Cardiac fibroblast (primary cell): ENCODE results near the gene FN3K.

Experiments
- DNase-seq, 2 donors: peaks; one replicate each; pipeline versions ENCODE4 v3.0.0 to v3.0.0-alpha.2; 2010; ENCODE audit warnings: low read depth in 2 of 2
- H3K4me3 ChIP-seq, 2 donors: replicated peaks in 1 of 2; 1 replicate in 1 of 2; 2 replicates in 1 of 2; pipeline ENCODE4 v1.5.1; 2011; ENCODE audit warnings: low read depth in 2 of 2, low read length in 2 of 2, mild to moderate bottlenecking in 2 of 2, moderate library complexity in 1 of 2
- TF ChIP-seq, protein P1 (sequence below): IDR thresholded peaks from one replicate; pipeline ENCODE4 v1.5.1; 2011; ENCODE audit warnings: low read depth, mild to moderate bottlenecking, low read length, inconsistent platforms

The FN3K gene

DNA sequence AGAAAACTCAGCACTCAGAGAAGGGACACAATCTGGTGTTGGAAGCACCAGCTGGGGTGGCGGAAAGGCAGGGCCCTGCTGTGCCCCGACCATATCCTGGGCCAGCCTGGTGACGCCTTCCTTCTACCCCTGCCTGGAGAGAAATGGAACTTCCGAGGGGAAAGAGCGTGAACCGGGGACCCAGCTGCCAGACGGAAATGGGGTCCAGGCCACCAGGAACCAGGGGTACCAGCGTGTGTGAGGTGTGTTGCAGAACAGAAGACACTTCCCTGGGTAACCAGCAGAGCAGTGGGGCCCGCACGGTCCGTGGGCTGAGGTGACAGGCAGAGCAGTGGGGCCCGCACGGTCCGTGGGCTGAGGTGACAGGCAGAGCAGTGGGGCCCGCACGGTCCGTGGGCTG is 43.7 kb upstream of the FN3K start:
- H3K4me3 ChIP-seq = no peak overlapping the region
- TF ChIP-seq, protein P1, sequence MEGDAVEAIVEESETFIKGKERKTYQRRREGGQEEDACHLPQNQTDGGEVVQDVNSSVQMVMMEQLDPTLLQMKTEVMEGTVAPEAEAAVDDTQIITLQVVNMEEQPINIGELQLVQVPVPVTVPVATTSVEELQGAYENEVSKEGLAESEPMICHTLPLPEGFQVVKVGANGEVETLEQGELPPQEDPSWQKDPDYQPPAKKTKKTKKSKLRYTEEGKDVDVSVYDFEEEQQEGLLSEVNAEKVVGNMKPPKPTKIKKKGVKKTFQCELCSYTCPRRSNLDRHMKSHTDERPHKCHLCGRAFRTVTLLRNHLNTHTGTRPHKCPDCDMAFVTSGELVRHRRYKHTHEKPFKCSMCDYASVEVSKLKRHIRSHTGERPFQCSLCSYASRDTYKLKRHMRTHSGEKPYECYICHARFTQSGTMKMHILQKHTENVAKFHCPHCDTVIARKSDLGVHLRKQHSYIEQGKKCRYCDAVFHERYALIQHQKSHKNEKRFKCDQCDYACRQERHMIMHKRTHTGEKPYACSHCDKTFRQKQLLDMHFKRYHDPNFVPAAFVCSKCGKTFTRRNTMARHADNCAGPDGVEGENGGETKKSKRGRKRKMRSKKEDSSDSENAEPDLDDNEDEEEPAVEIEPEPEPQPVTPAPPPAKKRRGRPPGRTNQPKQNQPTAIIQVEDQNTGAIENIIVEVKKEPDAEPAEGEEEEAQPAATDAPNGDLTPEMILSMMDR = no peak
- DNase-seq = no peak

DNA sequence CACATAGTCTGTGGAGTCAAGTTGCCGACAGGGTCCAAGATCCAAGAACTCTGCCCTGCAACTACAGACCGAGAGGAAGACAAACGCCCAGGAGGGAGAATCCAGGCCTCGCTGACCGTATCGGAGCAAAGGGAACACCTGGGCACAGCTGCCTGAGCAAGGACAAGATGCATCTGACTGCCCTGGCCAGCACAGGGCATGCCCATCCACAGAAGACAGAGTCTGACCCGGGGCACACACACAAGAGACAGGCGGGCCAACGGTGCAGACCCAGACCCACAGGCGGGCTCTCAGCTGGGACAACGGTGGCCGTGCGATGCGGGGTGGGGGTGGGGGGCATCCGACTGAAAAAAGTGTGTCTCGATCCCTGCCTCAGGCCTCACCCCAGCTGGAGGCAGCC is 43.1 kb upstream of the FN3K start:
- DNase-seq = no peak
- TF ChIP-seq, protein P1 = no peak
- H3K4me3 ChIP-seq = no peak overlapping the region

DNA sequence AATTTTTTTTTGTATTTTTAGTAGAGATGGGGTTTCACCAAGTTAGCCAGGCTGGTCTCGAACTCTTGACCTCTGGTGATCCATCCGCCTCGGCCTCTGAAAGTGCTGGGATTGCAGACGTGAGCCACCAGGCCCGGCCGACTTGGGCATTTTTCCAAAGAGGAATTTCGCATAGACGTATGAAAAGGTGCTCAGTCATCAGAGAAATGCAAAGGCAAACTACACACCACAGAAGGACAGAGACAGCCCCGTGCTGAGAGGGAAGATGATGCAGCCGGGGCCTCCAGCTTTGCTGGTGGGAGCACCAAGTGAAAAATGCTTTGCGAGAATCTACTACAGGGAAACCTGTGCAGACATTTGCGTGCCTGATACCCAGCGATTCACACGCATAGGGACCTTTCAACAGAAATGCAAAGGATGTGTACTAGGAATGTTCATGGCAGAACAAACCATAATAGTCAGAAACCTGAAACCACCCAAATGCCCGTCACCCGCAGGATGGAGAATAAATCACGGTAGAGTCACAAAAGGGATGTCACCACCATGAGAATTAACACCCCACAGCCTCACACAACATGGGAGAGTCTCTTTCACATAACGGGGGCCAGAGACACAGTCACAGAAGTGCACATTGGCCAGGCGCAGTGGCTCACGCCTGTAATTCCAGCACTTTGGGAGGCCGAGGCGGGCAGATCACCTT is 42.1 kb upstream of the FN3K start:
- H3K4me3 ChIP-seq = no peak overlapping the region
- DNase-seq = no peak

DNA sequence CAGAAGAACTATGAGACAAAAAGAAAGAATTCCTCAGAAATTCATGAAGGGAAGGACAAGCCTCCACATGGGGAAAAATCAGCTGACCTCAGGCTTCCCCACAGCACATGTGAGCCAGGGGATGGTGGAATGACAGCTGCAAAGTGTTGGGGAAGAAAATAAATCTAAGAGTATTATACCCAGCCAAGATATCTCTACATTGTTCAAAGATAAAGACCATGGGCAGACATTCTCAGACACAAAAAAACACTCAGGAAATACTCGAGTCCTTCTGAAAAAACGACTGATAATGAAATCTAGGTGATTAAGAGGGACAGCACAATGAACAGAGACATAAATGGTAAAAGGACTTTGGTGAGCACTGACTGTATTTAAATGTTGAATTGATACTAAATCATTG is 40.8 kb upstream of the FN3K start:
- no peak overlapping the region for H3K4me3 ChIP-seq
- TF ChIP-seq, protein P1 = no peak
- no peak for DNase-seq

More for the DNA sequence above, 42.1 kb upstream of the FN3K start:
- TF ChIP-seq, protein P1 = no peak

DNA sequence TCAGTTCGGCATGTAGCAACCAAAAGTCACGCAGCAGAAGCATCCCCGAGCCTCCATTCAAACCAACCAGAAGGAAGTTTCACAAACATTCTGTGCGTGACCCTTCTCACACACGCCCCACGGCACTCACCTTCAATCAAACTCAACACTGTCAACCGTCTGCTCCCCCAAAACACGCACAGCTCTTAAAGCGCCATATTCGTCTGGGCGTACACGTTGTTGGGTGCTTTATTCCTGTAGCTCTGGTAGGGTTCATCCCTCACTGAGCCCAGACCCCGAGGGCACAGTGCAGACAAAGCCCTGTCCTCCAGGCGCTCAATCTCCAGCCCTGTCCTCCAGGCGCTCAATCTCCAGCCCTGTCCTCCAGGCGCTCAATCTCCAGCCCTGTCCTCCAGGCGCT is 39.2 kb upstream of the FN3K start:
- TF ChIP-seq, protein P1 = no peak
- DNase-seq = no peak
- H3K4me3 ChIP-seq = no peak overlapping the region

DNA sequence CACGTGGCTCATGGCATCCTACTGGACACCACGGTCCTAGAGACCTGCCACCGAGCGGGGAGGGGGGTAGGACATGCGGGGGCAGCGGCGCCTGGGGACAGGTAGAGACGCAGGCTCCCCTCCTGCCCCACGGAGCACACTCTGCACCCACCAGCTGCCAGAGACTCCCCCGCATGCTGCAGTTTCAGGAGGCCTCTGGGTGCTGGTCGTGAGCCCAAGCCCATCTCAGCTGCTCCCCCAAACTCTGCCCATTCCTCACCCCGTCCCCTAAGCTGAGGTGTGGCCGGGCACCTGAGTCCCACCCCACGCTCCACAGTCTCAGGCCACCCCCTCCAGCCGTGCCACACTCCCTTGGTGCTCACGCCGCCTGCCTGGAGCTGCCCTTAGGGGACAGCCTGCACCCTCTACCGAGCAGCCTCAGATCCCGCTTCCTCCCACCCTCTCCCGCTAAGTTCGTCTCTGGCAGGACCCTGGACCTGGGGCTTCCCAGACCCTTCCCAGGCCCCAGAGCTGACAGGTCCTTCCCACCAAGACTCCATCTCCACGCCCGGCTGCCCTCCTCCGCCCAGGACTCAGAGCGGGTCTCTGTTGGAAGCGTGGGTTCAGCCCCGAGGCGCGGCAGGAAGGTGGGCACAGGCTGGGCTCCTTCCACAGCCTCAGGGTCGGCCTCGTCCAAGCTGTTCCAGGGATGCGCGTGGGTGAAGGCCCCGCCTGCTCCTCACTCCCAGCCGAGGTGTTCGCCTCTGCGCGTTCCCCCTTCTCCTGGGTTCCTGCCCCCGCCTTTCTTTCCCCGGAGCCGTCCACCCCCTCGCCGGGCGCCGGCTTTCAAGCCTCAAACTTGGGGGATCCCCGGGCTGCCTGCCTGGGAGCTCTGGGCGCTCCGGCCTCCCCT is 38.3 kb upstream of the FN3K start:
- TF ChIP-seq, protein P1 = no peak
- DNase-seq = peak in 1 of 2 donors; percentile 4
- peak overlapping the region; percentile 62 to 70 for H3K4me3 ChIP-seq
